ENCODE measurements around the gene ZNF346. TPM values are rescaled to one million over a fixed set of nuclear protein-coding genes. Genes with fewer than 3 reads are reported as not detected.

The ZNF346 gene
- total and polyA plus RNA-seq, 10 of the 15 experiments (the other 5 are each of a cell fraction or from before 2014, with no cell fraction given) = 6.5 to 30.2 (median 24.0) TPM

- TF ChIP-seq LARP7 (IDR thresholded peaks at IDR 0.05) = peak; percentile 76; the same call in 1 of the 2 replicates
- no peak for TF ChIP-seq FOS (IDR thresholded peaks at IDR 0.05; ENCODE audit: borderline replicate concordance, extremely low read depth, insufficient read length)
- TF ChIP-seq SMAD5 (IDR thresholded peaks at IDR 0.05; ENCODE audit: low read depth) = peak; percentile 34; the same call in 1 of the 2 replicates
- TF ChIP-seq CREB1 (IDR thresholded peaks at IDR 0.05; ENCODE audit: low read depth) = no peak
- peak; percentile 54 for TF ChIP-seq BACH1 (IDR thresholded peaks at IDR 0.05; ENCODE audit: borderline replicate concordance)
- TF ChIP-seq IRF4 (IDR thresholded peaks at IDR 0.05; ENCODE audit: low read depth, low read length) = no peak
- TF ChIP-seq, protein P1, sequence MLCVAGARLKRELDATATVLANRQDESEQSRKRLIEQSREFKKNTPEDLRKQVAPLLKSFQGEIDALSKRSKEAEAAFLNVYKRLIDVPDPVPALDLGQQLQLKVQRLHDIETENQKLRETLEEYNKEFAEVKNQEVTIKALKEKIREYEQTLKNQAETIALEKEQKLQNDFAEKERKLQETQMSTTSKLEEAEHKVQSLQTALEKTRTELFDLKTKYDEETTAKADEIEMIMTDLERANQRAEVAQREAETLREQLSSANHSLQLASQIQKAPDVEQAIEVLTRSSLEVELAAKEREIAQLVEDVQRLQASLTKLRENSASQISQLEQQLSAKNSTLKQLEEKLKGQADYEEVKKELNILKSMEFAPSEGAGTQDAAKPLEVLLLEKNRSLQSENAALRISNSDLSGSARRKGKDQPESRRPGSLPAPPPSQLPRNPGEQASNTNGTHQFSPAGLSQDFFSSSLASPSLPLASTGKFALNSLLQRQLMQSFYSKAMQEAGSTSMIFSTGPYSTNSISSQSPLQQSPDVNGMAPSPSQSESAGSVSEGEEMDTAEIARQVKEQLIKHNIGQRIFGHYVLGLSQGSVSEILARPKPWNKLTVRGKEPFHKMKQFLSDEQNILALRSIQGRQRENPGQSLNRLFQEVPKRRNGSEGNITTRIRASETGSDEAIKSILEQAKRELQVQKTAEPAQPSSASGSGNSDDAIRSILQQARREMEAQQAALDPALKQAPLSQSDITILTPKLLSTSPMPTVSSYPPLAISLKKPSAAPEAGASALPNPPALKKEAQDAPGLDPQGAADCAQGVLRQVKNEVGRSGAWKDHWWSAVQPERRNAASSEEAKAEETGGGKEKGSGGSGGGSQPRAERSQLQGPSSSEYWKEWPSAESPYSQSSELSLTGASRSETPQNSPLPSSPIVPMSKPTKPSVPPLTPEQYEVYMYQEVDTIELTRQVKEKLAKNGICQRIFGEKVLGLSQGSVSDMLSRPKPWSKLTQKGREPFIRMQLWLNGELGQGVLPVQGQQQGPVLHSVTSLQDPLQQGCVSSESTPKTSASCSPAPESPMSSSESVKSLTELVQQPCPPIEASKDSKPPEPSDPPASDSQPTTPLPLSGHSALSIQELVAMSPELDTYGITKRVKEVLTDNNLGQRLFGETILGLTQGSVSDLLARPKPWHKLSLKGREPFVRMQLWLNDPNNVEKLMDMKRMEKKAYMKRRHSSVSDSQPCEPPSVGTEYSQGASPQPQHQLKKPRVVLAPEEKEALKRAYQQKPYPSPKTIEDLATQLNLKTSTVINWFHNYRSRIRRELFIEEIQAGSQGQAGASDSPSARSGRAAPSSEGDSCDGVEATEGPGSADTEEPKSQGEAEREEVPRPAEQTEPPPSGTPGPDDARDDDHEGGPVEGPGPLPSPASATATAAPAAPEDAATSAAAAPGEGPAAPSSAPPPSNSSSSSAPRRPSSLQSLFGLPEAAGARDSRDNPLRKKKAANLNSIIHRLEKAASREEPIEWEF (IDR thresholded peaks at IDR 0.05; ENCODE audit: insufficient replicate concordance, low read depth, low read length) = no peak
- TF ChIP-seq MXI1 (IDR thresholded peaks at IDR 0.05; ENCODE audit: low read depth, low read length) = no peak; the same call in 1 of the 2 replicates
- TF ChIP-seq POLR2AphosphoS2 (IDR thresholded peaks at IDR 0.05; ENCODE audit: low read depth, low read length) = peak; percentile 65; the same call in 1 of the 2 replicates
- peak; percentile 54; the same call in 1 of the 2 replicates for TF ChIP-seq MAX (IDR thresholded peaks at IDR 0.05; ENCODE audit: low read depth, low read length)
- TF ChIP-seq RFX5 (IDR thresholded peaks at IDR 0.05; ENCODE audit: low read depth, low read length) = no peak
- TF ChIP-seq RB1 (IDR thresholded peaks at IDR 0.05; ENCODE audit: borderline replicate concordance) = no peak
- peak; percentile 90 for TF ChIP-seq POLR2AphosphoS5 (IDR thresholded peaks at IDR 0.05; ENCODE audit: low read length)
- TF ChIP-seq JUNB (IDR thresholded peaks at IDR 0.05) = no peak
- no peak for TF ChIP-seq ZNF217 (IDR thresholded peaks at IDR 0.05)
- no peak for TF ChIP-seq NR2F1 (conservative IDR thresholded peaks at IDR 0.05)
- TF ChIP-seq USF1 (IDR thresholded peaks at IDR 0.05; ENCODE audit: borderline replicate concordance, extremely low read length, insufficient read depth, low read depth, low read length) = no peak
- TF ChIP-seq JUND (IDR thresholded peaks at IDR 0.05; ENCODE audit: low read depth, low read length) = no peak
- TF ChIP-seq, protein P2, sequence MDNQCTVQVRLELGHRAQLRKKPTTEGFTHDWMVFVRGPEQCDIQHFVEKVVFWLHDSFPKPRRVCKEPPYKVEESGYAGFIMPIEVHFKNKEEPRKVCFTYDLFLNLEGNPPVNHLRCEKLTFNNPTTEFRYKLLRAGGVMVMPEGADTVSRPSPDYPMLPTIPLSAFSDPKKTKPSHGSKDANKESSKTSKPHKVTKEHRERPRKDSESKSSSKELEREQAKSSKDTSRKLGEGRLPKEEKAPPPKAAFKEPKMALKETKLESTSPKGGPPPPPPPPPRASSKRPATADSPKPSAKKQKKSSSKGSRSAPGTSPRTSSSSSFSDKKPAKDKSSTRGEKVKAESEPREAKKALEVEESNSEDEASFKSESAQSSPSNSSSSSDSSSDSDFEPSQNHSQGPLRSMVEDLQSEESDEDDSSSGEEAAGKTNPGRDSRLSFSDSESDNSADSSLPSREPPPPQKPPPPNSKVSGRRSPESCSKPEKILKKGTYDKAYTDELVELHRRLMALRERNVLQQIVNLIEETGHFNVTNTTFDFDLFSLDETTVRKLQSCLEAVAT (IDR thresholded peaks at IDR 0.05) = no peak
- peak; percentile 99 for TF ChIP-seq CHD2 (IDR thresholded peaks at IDR 0.05; ENCODE audit: borderline replicate concordance, low read depth, low read length)
- TF ChIP-seq FOXM1 (IDR thresholded peaks at IDR 0.05; ENCODE audit: low read depth, low read length) = no peak
- TF ChIP-seq SUZ12 (IDR thresholded peaks at IDR 0.05; ENCODE audit: unreplicated experiment) = no peak
- no peak for TF ChIP-seq PAX8 (IDR thresholded peaks at IDR 0.05)
Measured at GRCh38 chr5:177022386-177023302, at the start of gene ZNF346 (continued).
